SK-N-SH treated with all-trans-retinoic acid at 6 μM for 48 hours (cell line): Measurements from ENCODE around the gene AP1G1.

Source experiments
- ARNTL ChIP-seq: fragments of 450-650 bp; formaldehyde crosslinking; IDR thresholded peaks from 2 replicates; pipeline ENCODE4 v1.5.0; 2020; ENCODE audit warnings: low read depth, mild to moderate bottlenecking, moderate library complexity, borderline replicate concordance
- BACH2 ChIP-seq: fragments of 250-450 bp; sonication (Bioruptor Pico); IDR thresholded peaks from 2 replicates; pipeline ENCODE4 v1.9.0; 2021; ENCODE audit warnings: mild to moderate bottlenecking, borderline replicate concordance
- CREB5 ChIP-seq: fragments of 250-450 bp; sonication (Bioruptor Pico); IDR thresholded peaks from 2 replicates; pipeline ENCODE4 v1.5.1; 2020; ENCODE audit warnings: low read depth, mild to moderate bottlenecking, moderate library complexity
- CSDC2 ChIP-seq: fragments of 250-450 bp; sonication (Bioruptor Pico); IDR thresholded peaks from 2 replicates; pipeline ENCODE4 v1.5.0; 2020; ENCODE audit warnings: mild to moderate bottlenecking, moderate library complexity
- GLIS3 ChIP-seq: fragments of 250-450 bp; sonication (Bioruptor Pico); IDR thresholded peaks from 2 replicates; pipeline ENCODE4 v1.5.0; 2020; ENCODE audit warnings: mild to moderate bottlenecking, moderate library complexity
- ISL1 ChIP-seq: fragments of 250-450 bp; sonication (Bioruptor Pico); IDR thresholded peaks from 2 replicates; pipeline ENCODE4 v2.1.2; 2022; ENCODE audit warnings: mild to moderate bottlenecking, moderate library complexity
- OSR1 ChIP-seq: fragments of 250-450 bp; sonication (Bioruptor Pico); IDR thresholded peaks from 2 replicates; pipeline ENCODE4 v1.8.0; 2022; ENCODE audit warnings: moderate library complexity, mild to moderate bottlenecking, inconsistent platforms
- PATZ1 ChIP-seq: fragments of 250-450 bp; sonication (Bioruptor Pico); IDR thresholded peaks from 2 replicates; pipeline ENCODE4 v1.8.0; 2020; ENCODE audit warnings: mild to moderate bottlenecking, moderate library complexity, borderline replicate concordance
- RARB ChIP-seq: fragments of 250-450 bp; sonication (Bioruptor Pico); IDR thresholded peaks from 2 replicates; pipeline ENCODE4 v1.8.0; 2021; ENCODE audit warnings: mild to moderate bottlenecking, moderate library complexity
- TSHZ2 ChIP-seq: fragments of 250-450 bp; sonication (Bioruptor Pico); IDR thresholded peaks from 2 replicates; pipeline ENCODE4 v1.5.0; 2020; ENCODE audit warnings: mild to moderate bottlenecking, moderate library complexity
- ZFP3 ChIP-seq: fragments of 250-450 bp; sonication (Bioruptor Pico); IDR thresholded peaks from 2 replicates; pipeline ENCODE4 v1.5.0; 2020; ENCODE audit warnings: mild to moderate bottlenecking, moderate library complexity
- ZFP30 ChIP-seq: fragments of 450-650 bp; formaldehyde crosslinking; IDR thresholded peaks from 2 replicates; pipeline ENCODE4 v1.5.0; 2022; ENCODE audit warnings: mild to moderate bottlenecking, moderate library complexity

GRCh38 chr16:71852561-71852960 lies 43.9 kb upstream of the AP1G1 start:
- no peak for TF ChIP-seq TSHZ2
- TF ChIP-seq OSR1 (CRISPR knock-in tag) = no peak
- TF ChIP-seq ISL1 (CRISPR knock-in tag) = no peak
- no peak for TF ChIP-seq ARNTL
- no peak for TF ChIP-seq GLIS3 (CRISPR knock-in tag)
- TF ChIP-seq RARB (CRISPR knock-in tag) = no peak
- TF ChIP-seq BACH2 = no peak
- TF ChIP-seq ZFP30 = no peak
- no peak for TF ChIP-seq CREB5
- no peak for TF ChIP-seq ZFP3 (CRISPR knock-in tag)
- TF ChIP-seq PATZ1 = no peak
- no peak for TF ChIP-seq CSDC2 (CRISPR knock-in tag)
